WTC11 (cell line): ENCODE measurements around the gene SERPINB13. TPM values are rescaled to one million over a fixed set of nuclear protein-coding genes. Genes with fewer than 3 reads are reported as not detected.

ENCODE experiments used
- ATAC-seq: fragments of 200-7000 bp; cut with Tn5 transposase; 2 replicates; pipeline ENCODE4 v1.10.0; 2021; ENCODE audit warnings: mild to moderate bottlenecking, moderate library complexity
- CTCF ChIA-PET: fragments of 300-600 bp; sonication (Branson Sonifier 250); formaldehyde crosslinking; loops from one replicate; lab custom pipeline; 2021; ENCODE audit warnings: antibody characterized with exemption; lab: Charles Lee
- POLR2A ChIA-PET: fragments of 350-600 bp; sonication (Branson Sonifier 250); formaldehyde crosslinking; loops from one replicate; lab custom pipeline; 2021; ENCODE audit warnings: antibody characterized with exemption; lab: Charles Lee
- DNase-seq: peaks from one replicate; pipeline ENCODE4 v3.0.0; 2021; ENCODE audit warnings: low spot score
- H3K27ac Mint-ChIP-seq: 2 replicates; pipeline ENCODE4 v1.8.0; 2021; ENCODE audit warnings: mixed read lengths
- H3K27me3 Mint-ChIP-seq: 2 replicates; pipeline ENCODE4 v1.8.0; 2021; ENCODE audit warnings: low read depth, mild to moderate bottlenecking, moderate library complexity, mixed read lengths
- H3K36me3 Mint-ChIP-seq: 2 replicates; pipeline ENCODE4 v1.8.0; 2021; ENCODE audit warnings: mixed read lengths
- H3K4me1 Mint-ChIP-seq: 2 replicates; pipeline ENCODE4 v1.8.0; 2022; ENCODE audit warnings: mixed read lengths
- H3K4me3 Mint-ChIP-seq: 2 replicates; pipeline ENCODE4 v1.8.0; 2021; ENCODE audit warnings: mild to moderate bottlenecking, moderate library complexity, mixed read lengths
- H3K9me3 Mint-ChIP-seq: 2 replicates; pipeline ENCODE4 v1.8.0; 2021; ENCODE audit warnings: mixed read lengths
- AFF4 ChIP-seq: sonication (generic); formaldehyde crosslinking; IDR thresholded peaks from 2 replicates; pipeline ENCODE4 v1.8.1; 2023; ENCODE audit warnings: mild to moderate bottlenecking, missing genetic modification reagents, borderline replicate concordance
- ARID4B ChIP-seq: sonication (generic); formaldehyde crosslinking; IDR thresholded peaks from 2 replicates; pipeline ENCODE4 v1.8.0; 2023; ENCODE audit warnings: missing genetic modification reagents, mild to moderate bottlenecking, borderline replicate concordance
- ATF6 ChIP-seq: sonication (generic); formaldehyde crosslinking; IDR thresholded peaks from 2 replicates; pipeline ENCODE4 v1.8.1; 2023; ENCODE audit warnings: mild to moderate bottlenecking, missing genetic modification reagents
- E2F4 ChIP-seq: sonication (generic); formaldehyde crosslinking; IDR thresholded peaks from 2 replicates; pipeline ENCODE4 v1.8.1; 2022; ENCODE audit warnings: low read depth, mild to moderate bottlenecking, moderate library complexity, missing genetic modification reagents, borderline replicate concordance
- FOXP1 ChIP-seq: sonication (generic); formaldehyde crosslinking; IDR thresholded peaks from 2 replicates; pipeline ENCODE4 v1.8.0; 2022; ENCODE audit warnings: missing genetic modification reagents, mild to moderate bottlenecking, moderate library complexity, borderline replicate concordance
- GRHL2 ChIP-seq: fragments of 250-450 bp; sonication (Bioruptor Pico); IDR thresholded peaks from 2 replicates; pipeline ENCODE4 v1.8.0; 2022; ENCODE audit warnings: mild to moderate bottlenecking, moderate library complexity; ENCODE audit not compliant: insufficient replicate concordance, severe bottlenecking
- IRF1 ChIP-seq: sonication (generic); formaldehyde crosslinking; IDR thresholded peaks from 2 replicates; pipeline ENCODE4 v1.8.0; 2023; ENCODE audit warnings: missing genetic modification reagents
- IRF2 ChIP-seq: sonication (generic); formaldehyde crosslinking; IDR thresholded peaks from 2 replicates; pipeline ENCODE4 v1.8.0; 2022; ENCODE audit warnings: low read depth, missing genetic modification reagents, borderline replicate concordance
- MAX ChIP-seq: sonication (generic); formaldehyde crosslinking; IDR thresholded peaks from 2 replicates; pipeline ENCODE4 v1.8.0; 2022; ENCODE audit warnings: mild to moderate bottlenecking, missing genetic modification reagents
- PRRX2 ChIP-seq: fragments of 250-450 bp; sonication (Bioruptor Pico); IDR thresholded peaks from 2 replicates; pipeline ENCODE4 v1.8.0; 2021; ENCODE audit warnings: mild to moderate bottlenecking
- TEAD4 ChIP-seq: sonication (generic); formaldehyde crosslinking; IDR thresholded peaks from 2 replicates; pipeline ENCODE4 v1.8.0; 2022; ENCODE audit warnings: mild to moderate bottlenecking, missing genetic modification reagents
- ZNF532 ChIP-seq: fragments of 250-450 bp; sonication (Bioruptor Pico); IDR thresholded peaks from 2 replicates; pipeline ENCODE4 v1.9.0; 2021; ENCODE audit warnings: mild to moderate bottlenecking, borderline replicate concordance
- total RNA-seq: library from RNA; stranded (reverse); gene quantifications from 3 replicates; pipeline ENCODE4 v1.2.3, GENCODE V29; 2021

Gene SERPINB13
- total RNA-seq, 1 experiment from 2014 or later: not detected

- TF ChIP-seq FOXP1: no peak
- TF ChIP-seq AFF4 (CRISPR knock-in tag): no peak
- no peak for TF ChIP-seq E2F4 (CRISPR knock-in tag)
- TF ChIP-seq ATF6 (CRISPR knock-in tag): no peak
- TF ChIP-seq, all 79 proteins: peak for 0
Observed at GRCh38 chr18:63539904-63540510, 47.1 kb upstream of the SERPINB13 start (continued).

GRCh38 chr18:63542069-63542468 is 45.1 kb upstream of the SERPINB13 start, which contains the start of gene SERPINB12:
SERPINB12 (plus strand) TSS chr18:63542369; CDS start chr18:63556160, 13,791 bp downstream.
- Mint-ChIP-seq H3K4me1 (peaks cover 23% of the 10 kb centered on the region), H3K9me3 (peaks cover 18% of the 10 kb centered on the region), H3K36me3 (no peaks in the 10 kb centered on the region; the same call in 1 of the 2 replicates), H3K27me3 (no peaks in the 10 kb centered on the region), H3K27ac (no peak within 1 kb of the TSS), H3K4me3 (no peak within 1 kb of the TSS)
- POLR2A ChIA-PET: no interaction called here
- ATAC-seq: no peak
- CTCF ChIA-PET: interaction anchor here (1.0 to 1.5 kb wide), 3 partner anchors 31 to 395 kb away, joined by 3 to 4 read pairs (median 4); no protein-coding TSS in a partner anchor
- DNase-seq: no peak
- no peak for TF ChIP-seq AFF4 (CRISPR knock-in tag)
- no peak for TF ChIP-seq ZNF532 (CRISPR knock-in tag)
- TF ChIP-seq TEAD4 (CRISPR knock-in tag): no peak
- TF ChIP-seq PRRX2: no peak
- no peak for TF ChIP-seq IRF1 (CRISPR knock-in tag)
- TF ChIP-seq ARID4B (CRISPR knock-in tag): no peak
- TF ChIP-seq MAX: no peak
- TF ChIP-seq GRHL2 (CRISPR knock-in tag): no peak
- no peak for TF ChIP-seq IRF2 (CRISPR knock-in tag)
